NCI-H187 (cell line): ENCODE measurements around the gene NEO1.
"Not testable (repeated sequence)": the region's sequence is repeated elsewhere in the genome, so short reads cannot be mapped to it uniquely, and the experiment has no call there.

Experiments used
- DNase-seq, 2 experiments: peaks; one replicate each; lab custom pipeline; 2025; lab: John Stamatoyannopoulos, UW

Gene NEO1

DNA sequence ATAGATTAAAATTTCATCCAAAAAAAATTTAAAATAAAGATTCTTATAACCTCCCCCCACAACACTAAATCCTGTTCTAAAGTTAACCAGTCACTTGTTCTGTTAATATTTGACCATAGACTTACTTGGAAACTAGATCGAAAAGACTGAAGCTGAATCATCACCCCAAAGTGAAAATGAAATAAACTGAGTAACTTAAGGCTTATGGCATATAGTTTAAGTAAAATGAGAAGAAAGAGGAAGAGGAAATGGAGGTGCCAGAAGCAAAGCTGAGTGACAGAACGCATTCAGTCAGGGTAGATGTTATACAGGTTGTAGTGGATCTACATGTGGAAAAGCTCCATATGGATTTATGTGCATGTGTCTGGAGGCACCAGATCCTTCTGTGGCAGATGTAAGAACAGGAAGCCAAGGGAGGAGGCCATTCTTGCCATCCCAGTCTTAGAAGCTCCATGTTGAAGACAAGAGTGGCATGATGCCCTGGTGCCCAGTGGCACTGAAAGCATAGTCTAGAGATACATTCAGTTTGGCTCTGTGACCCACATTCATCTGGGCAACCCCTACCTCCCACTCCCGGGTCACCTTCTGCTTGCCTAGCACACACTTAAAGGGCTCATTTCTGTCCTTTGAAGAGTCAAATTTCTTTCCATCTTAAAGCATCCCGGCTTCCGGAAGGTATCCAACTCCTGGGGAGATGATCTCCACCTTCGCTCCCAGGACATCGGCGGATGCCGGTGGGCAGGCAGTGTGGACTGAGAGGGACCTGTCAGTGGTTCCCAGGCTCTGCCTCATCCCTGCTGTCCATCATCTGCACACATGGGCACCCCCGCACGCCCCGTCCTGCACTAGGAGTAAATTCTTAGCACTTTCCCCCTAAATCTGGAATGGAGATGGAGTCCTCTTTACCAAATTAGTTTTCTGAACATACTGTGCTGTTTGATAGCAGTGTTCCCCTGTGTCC, 90.8 kb downstream of the NEO1 start:
- no peak for DNase-seq

DNA sequence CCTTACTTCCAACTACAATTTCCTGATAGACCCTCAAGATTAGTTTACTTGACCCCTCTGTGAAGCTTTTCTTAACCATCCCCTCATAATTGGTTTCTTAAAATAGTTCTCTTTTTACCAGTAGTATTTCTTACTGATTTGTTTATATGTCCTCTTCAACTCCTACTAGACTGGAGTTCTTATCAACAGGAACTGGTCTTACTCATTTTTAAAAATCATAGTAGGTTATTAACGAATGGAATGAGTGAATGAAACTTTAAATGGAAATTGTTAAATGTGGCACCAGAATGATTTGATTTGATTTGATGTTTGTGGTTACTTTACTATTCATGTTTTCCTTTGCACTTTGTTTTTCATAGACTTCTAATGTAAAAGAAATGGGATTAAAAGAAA, 91.5 kb downstream of the NEO1 start:
- DNase-seq, result no peak

DNA sequence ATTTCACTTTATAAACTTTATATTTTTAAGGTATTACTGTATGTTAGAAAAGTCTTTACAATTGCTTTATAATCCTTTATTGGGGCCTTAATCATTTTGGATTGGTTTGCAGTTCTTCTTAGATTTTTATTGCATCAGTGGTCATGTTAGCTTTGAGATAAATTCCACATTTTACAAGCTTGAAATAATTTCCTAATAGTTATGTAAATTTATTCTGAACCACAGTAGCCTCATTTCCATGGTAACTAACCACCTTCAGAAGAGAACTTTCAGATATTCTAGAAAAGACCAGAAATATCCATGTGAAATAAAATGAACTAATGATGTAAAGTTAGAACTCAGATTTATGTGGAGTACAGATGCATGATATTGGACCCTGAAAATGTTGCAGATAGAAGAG, 94.2 kb downstream of the NEO1 start:
- no peak for DNase-seq

DNA sequence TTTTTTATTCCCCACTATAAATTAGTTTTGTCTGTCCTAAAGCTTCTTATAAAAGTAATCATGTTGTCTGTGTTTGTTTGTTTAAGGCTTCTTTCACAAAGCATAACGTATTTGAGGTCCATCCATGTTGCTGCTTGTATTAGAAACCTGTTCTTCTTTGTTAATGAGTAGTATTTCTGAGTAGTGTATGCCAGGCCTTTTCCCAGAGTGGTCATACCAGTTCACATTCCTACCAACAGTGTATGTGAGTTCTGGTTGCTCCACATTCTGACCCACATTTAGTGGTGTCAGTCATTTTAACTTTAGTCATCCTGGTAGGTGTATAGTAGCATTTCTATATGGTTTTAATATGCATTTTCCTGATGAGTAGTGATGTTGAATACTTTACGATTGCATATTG, 98.6 kb downstream of the NEO1 start:
- DNase-seq, result no peak

DNA sequence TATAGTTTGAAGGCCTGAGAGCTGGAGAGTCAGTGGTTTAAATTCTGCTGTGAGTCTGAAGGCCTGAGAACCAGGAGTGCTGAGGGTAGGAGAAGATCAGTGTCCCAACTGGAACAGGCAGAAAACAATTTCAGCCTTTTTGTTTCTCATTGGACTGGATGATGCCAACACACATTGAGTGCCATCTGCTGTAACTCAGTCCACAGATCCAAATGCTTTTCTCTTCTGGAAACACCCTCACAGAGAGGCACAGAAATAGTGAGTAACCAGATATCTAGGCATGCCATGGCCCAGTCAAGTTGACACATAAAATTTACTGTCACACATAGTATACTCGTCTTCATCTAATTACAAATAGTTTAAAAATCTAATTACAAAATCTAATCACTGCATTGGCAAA, 100.8 kb downstream of the NEO1 start:
- no peak for DNase-seq

DNA sequence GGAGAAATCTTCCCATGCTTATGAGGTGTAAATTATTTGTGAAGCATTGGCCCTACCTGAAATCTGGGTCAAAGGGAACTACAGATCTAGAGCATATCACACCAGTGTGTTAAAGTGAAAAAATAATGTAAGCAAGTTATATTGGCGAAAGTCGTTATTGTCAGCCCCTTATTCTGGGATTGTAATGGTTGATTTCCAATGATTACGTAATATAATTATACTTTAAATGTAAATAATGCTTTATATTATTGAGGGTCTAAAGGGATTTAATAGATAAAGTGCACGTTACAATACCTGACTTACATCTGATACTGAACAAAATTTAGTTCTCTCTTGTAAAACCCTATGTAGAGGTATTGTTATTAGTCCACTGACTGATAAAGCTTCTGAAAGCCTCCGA, 101.2 kb downstream of the NEO1 start:
- no peak for DNase-seq

DNA sequence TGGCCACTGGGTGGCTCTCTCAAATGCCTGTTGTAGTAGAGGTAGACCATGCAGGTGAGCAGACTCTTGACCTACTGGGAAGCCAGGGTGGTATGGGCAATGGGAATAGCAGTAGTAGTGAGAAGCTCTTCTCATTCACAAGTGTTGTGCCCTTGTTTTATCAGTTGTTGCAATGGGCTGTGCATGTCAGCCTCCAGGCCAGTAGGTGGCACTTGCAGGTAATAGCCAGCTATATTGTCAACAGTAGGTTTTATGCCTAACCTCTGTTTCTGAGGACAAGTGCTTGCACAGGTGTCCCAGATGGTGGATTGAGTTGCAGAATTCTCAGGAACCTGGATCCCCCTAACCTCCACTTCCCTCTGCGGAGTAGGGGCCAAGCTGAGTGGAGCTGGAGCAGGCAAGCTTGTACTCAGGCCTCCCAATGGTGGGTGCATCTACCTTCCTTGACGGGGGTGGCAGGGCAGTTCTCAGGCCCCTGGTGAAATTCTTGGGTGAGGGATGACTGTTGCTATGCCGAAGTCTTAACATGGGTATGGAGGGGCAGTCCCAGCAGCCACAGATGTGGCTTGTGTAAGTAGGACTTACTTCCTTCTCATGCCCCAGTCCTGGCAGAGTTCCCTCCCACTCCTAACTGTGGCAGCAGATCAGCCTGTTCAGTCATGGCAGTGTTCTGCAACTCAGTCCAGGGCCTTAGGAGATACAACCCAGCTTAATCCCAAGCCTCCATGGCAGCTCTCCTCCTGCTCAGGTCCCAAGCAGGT, 104.3 kb downstream of the NEO1 start:
- no peak for DNase-seq

DNA sequence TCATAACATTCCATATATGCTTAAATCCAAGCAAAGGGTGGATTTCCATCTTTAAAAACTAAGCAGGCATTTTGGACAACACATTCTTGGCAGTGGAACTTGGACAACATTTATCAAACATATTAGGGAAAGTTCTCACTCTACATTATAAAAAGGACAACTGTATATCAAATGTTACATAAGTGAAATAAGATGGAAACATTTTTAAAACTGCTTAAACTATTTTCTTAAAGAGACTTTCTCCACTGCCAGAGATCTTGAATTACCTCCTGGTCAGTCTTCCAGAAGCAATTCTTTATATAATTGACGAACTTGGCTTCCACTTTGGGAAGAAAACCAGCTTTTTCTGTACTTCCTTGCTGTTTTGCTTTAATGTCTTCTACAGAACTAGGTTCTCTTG, 109.3 kb downstream of the NEO1 start:
- DNase-seq, result no peak

DNA sequence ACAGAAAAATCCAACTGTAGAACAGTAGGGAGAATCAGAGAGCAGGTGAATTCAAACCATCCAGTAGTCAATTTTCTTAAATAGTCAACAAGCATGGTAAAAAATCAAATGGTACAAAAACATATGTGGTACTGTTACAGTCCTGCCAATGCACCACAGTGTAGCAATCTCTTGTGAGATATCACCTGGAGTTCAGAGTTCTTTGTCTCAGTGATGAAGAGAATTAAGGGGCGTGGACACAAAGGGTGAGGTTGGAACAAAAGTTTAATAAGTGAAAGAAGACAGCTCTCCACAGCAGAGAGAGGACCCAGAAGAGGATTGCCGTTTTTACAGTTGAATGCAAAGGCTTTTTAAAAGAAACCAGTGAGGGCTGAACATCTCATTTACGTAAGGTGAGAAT, 113.2 kb downstream of the NEO1 start:
- no peak for DNase-seq

DNA sequence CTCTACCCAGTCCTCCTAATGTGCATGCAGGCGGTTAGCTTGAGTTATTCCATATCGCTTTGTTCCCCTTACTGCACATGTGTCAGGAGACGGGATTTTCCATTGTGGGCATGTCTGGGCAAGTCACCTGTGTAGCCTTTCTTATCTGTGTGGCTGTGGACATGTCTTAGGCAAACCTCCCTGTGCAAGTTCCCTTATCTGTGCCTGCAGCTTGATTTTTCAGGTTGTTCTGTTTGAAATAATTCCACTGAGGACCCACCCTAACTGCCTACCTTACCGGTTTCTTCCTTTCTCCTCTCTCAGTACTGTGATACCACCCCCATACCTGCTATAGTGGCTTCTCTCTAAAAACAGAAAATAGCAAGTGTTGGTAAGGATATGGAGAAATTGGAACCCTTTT, 113.6 kb downstream of the NEO1 start:
- DNase-seq, result no peak

DNA sequence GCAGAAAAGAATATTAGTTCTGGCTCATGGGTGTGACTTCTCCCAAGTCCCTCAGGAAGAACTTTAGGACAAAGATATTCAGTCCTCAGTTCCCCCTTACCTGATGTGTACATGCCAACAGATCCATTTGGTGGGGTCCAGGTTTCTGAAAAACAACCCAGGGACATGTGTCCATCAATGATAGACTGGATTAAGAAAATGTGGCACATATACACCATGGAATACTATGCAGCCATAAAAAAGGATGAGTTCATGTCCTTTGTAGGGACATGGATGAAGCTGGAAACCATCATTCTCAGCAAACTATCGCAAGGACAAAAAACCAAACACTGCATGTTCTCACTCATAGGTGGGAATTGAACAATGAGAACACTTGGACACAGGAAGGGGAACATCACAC, 114.4 kb downstream of the NEO1 start:
- DNase-seq, result not testable (repeated sequence)

DNA sequence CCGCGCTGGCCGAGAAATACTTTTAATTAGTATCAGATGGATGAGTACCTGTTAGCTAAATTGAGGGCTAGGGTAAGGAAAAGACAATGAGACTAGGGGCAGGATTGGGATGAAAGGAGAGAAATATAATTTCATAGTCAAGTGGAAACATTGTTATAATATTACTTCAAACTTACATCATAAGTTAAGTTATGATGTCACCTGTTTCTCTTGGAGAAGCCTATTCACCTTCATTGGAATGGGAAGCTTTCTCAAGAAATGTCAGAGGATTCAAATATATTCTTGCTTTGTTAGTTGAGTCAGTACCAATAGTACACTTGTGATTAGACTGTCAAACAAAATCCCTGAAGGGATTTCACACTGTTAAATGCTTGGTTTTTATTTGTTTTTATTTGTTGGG, 116.2 kb downstream of the NEO1 start:
- no peak for DNase-seq

DNA sequence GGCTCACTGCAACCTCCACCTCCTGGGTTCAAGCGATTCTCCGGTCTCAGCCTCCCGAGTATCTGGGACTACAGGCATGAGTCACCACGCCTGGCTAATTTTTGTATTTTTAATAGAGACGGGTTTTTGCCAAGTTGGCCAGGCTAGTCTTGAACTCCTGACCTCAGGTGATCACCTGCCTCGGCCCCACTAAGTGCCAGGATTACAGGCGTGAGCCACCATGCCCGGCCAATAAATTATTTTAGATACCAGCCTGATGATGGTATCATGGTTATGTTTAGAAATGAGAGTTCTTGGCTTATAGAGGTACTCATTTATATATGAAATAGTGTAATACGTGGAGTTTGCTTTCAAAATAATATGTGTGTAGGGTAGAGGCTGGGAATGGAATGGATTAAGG, 119.4 kb downstream of the NEO1 start:
- DNase-seq, result no peak

DNA sequence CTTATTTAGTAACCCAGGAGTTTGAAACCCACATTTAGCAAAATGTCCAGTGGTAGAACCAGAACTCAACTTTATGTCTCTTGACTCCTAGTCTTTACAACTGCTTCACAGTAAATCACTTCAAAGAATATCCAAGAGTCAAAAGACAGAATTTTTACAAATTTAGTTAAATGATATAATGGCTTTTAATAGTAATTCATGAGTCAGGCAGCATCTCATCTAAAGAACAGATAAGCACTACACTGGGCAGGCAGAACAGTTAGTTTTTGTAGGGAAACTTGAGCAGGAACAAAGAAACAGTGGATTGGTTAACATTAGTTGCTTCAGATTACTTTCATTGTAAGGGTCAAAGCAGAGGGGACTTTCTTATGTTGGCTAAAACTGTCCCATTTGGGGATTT, 120.2 kb downstream of the NEO1 start:
- DNase-seq, result no peak

DNA sequence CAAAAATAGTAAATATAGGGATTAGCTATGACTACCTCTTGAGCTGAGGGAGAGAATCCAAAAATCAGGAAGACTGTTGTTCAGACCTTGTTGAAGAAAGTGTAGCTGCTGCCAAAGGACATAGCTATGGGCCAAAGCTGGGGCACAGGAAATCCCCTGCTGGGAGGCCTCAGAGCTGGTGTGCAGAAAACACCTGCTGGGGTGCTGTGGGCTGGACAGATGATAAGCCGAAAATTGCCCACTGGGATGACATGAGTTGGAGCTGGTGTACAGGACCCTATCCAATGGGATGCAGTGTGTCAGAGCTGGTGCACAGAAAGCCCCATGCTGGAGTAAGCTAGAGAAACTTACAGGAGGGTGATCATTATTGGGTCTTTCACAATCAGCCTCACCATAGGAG, 121.9 kb downstream of the NEO1 start:
- no peak for DNase-seq

DNA sequence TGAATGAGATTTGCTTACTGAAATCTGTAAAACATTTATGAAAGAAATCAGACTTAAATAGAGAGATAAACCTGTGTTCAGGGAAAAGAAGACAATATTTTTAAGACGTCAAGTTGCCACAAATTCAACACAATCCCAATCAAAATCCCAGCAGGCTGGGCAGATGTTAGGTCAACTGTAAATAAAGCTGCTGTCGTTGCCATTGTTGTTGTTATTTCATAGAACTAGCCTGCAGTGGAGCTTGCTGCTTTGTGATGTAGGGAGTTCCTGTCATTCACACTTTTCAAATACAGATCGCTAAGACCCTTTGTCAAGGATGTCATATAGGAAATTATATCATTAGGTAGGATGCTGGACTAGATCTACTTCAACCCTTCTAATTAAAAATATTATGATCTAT, 123.1 kb downstream of the NEO1 start:
- DNase-seq, result no peak

DNA sequence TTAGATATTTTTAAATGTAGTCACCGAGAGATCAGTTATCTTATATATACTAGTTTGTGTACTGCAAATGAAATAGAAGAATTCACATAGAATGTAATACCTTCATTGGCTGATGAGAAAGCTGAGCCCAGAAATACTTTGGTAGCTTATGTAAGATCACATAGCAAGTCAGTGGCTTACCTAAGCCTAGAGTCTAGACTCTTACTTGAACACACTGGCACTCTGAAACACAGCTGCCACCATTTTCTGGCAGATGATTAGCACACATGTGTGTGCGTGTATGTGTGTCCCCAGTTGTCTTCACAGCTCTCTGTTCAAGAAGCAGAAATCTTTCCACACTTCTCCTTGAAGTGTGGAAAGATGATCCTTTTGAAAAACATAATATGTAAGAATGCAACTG, 124.3 kb downstream of the NEO1 start:
- no peak for DNase-seq

DNA sequence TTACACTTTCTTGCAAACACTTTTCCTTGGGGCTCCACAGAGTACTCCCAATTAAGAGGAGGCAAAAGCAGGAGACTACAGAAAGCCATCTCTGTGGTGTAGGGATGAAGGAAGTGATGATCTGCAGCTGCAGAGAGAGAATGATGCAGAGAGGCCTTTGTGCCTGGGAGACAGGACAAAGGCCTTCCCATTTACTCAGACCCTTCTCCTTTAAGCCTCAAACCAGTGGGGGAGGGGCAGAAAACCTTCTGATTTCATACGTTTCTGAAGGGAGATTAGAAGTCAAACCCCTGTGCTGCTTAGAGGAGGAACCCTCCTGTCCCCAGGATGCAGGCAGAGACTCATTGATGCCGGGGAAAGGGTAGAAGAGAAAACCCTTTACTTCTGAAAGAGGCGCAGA, 130.8 kb downstream of the NEO1 start:
- DNase-seq, result no peak

DNA sequence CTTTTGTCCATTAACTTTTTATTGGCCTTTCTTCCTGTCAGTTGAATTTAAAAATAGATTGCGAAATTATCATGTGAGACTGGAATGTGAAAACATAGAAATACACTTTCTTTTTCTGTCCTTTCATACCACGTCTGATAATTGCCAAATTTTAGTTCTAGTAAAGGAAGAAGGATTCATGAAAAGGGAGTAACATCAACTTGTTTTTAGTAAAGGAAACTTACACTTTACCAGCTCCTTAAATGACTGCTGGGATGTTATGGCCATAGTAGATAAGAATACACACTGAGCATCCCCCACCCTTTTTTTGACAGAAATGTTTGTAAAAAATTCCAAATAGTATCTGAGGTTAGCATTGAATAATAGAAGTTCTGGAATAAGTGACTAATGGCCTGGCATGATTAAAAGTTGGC, 137.9 kb downstream of the NEO1 start:
- no peak for DNase-seq

DNA sequence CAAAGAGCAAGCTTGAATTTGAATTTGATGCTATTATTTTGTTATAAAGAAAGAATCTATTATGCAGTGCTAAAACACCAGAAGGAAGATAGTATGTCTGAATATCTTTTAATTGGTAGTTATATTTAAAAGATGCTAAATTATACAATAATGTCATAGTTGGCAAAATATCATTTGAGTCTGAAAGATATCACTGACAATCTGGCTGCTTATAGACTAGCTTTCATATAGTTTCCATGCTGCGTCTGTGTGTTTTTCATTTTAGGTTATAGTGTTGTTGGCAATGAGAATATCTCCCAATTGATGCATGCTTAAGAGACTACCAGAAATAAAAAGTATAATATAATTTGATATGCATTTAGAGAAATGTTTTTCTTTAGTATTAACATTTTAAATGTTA, 142.9 kb downstream of the NEO1 start:
- DNase-seq, result no peak

DNA sequence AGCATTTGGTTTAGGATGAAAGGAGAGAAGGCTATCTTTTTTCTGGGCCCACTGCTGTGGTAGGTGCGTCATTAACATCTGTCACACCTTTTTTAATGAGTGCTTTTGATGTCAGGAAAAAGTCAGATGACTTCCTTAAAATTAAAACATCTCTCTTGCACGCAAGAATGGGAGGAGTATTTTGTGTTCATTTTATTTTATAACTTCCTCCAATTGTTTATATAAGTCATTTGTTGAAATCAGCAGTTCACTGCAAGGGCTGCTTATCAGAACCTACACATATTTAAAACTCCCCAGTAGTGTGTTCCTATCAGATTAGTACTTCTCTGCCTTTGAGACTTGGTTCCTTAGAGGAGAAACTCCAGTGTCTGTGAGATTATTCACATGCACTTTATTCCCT, 143.8 kb downstream of the NEO1 start:
- DNase-seq, result no peak

DNA sequence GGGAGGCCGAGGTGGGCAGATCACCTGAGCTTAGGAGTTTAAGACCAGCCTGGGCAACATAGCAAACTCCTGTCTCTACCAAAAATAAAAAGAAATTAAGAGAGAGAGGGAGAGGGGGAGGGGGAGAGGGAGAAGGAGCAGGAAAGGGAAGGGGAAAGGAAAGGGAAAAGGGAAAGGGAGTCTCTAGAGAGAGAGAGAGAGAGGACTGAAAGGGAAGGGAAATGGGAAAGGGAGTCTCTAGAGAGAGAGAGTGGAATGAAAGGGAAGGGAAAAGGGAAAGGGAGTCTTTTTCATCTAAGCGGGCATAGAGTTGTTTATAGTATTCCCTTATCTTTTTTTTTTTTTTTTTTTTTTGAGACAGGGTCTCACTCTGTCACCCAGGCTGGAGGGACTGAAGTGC, 148.1 kb downstream of the NEO1 start:
- no peak for DNase-seq

DNA sequence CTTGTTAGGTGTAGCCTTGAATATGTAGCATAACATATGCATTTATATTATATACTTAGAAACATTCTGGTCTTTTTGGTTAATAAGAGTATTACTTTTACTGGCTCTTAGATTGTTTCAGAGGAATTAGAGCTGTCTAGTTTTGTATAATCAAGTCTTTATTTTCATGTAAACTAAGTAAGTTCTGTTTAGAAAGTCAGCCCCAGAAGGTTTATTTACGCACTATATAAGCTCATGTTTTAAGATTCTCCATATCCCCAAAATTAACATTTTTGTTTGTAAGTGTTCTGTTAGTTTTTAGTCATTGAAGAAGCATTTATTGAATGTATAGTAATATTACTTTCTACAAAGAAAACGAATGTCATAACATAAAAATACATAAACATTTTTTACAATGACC, 158.4 kb downstream of the NEO1 start:
- no peak for DNase-seq
